GM23248 (cell line): ENCODE measurements around the gene TMEM91.

Experiments used
- EZH2 ChIP-seq: fragments of 200-600 bp; sonication (generic); IDR thresholded peaks from 2 replicates; pipeline ENCODE4 v1.6.1; 2018; ENCODE audit warnings: antibody characterized with exemption, mild to moderate bottlenecking; ENCODE audit not compliant: insufficient read depth, poor library complexity, severe bottlenecking
- EZH2phosphoT487 ChIP-seq: fragments of 200-600 bp; sonication (generic); IDR thresholded peaks from 2 replicates; pipeline ENCODE4 v1.6.1; 2018; ENCODE audit warnings: antibody characterized with exemption, moderate library complexity, mild to moderate bottlenecking, low read depth; ENCODE audit not compliant: insufficient read depth

GRCh38 chr19:41376241-41376997, at the start of gene TMEM91:
- no peak for TF ChIP-seq EZH2
- TF ChIP-seq EZH2phosphoT487, result no peak
